H9 (cell line): ENCODE measurements around the gene MTA1. TPM values are rescaled to one million over a fixed set of nuclear protein-coding genes. Genes with fewer than 3 reads are reported as not detected.
A peak's percentile ranks its signal among the peaks of the same experiment; 100 is the strongest.

ENCODE experiments used
- DNase-seq: peaks from one replicate; pipeline ENCODE4 v3.0.0-alpha.2; 2017
- H2AFZ ChIP-seq: one replicate; pipeline ENCODE4 v1.6.1; 2013; ENCODE audit warnings: mild to moderate bottlenecking, low read length, control low read depth, moderate library complexity
- H2AK5ac ChIP-seq: 2 replicates; pipeline ENCODE4 v1.6.1; 2013; ENCODE audit warnings: low read length, control low read depth, mixed read lengths; ENCODE audit not compliant: insufficient read length
- H2BK120ac ChIP-seq: one replicate; pipeline ENCODE4 v1.6.1; 2013; ENCODE audit warnings: low read depth, mild to moderate bottlenecking, low read length, control low read depth, inconsistent platforms; ENCODE audit not compliant: poor library complexity, severe bottlenecking
- H2BK12ac ChIP-seq: 2 replicates; pipeline ENCODE4 v1.6.1; 2013; ENCODE audit warnings: low read length, control low read depth, mixed read lengths, low read depth; ENCODE audit not compliant: insufficient read length
- H2BK15ac ChIP-seq: 2 replicates; pipeline ENCODE4 v1.6.1; 2013; ENCODE audit warnings: low read depth, low read length, control low read depth
- H2BK20ac ChIP-seq: one replicate; pipeline ENCODE4 v1.6.1; 2013; ENCODE audit warnings: low read depth, mild to moderate bottlenecking, low read length, control low read depth, inconsistent platforms; ENCODE audit not compliant: poor library complexity, severe bottlenecking
- H2BK5ac ChIP-seq: 2 replicates; pipeline ENCODE4 v1.6.1; 2013; ENCODE audit warnings: low read length, control low read depth, mixed read lengths; ENCODE audit not compliant: insufficient read length
- H3K14ac ChIP-seq: 2 replicates; pipeline ENCODE4 v1.6.1; 2013; ENCODE audit warnings: low read length, control low read depth; ENCODE audit not compliant: insufficient read depth
- H3K18ac ChIP-seq: 2 replicates; pipeline ENCODE4 v1.6.1; 2013; ENCODE audit warnings: low read depth, mild to moderate bottlenecking, mixed read lengths, low read length, control low read depth; ENCODE audit not compliant: insufficient read length
- H3K23ac ChIP-seq: 2 replicates; pipeline ENCODE4 v1.6.1; 2013; ENCODE audit warnings: low read length, control low read depth, mixed read lengths, low read depth; ENCODE audit not compliant: insufficient read length
- H3K23me2 ChIP-seq: 2 replicates; pipeline ENCODE4 v1.6.1; 2013; ENCODE audit warnings: low read depth, mild to moderate bottlenecking, mixed read lengths, low read length, control low read depth; ENCODE audit not compliant: insufficient read length, poor library complexity, severe bottlenecking
- H3K27ac ChIP-seq: 2 replicates; pipeline ENCODE4 v1.5.1; 2013; ENCODE audit warnings: low read length, control low read depth, mixed read lengths, low read depth; ENCODE audit not compliant: insufficient read length
- H3K27me3 ChIP-seq: 2 replicates; pipeline ENCODE4 v1.6.1; 2013; ENCODE audit warnings: low read length, control low read depth, inconsistent platforms; ENCODE audit not compliant: insufficient read depth
- H3K4ac ChIP-seq: 2 replicates; pipeline ENCODE4 v1.6.1; 2013; ENCODE audit warnings: low read depth, mild to moderate bottlenecking, control low read depth, inconsistent platforms, low read length, moderate library complexity
- H3K4me1 ChIP-seq: 2 replicates; pipeline ENCODE4 v1.6.1; 2013; ENCODE audit warnings: low read length, control low read depth, inconsistent platforms; ENCODE audit not compliant: insufficient read depth
- H3K4me2 ChIP-seq: 2 replicates; pipeline ENCODE4 v1.6.1; 2013; ENCODE audit warnings: low read length, control low read depth, mixed read lengths; ENCODE audit not compliant: insufficient read length, insufficient read depth
- H3K56ac ChIP-seq: 2 replicates; pipeline ENCODE4 v1.6.1; 2013; ENCODE audit warnings: low read depth, mild to moderate bottlenecking, mixed read lengths, low read length, control low read depth; ENCODE audit not compliant: insufficient read length
- H3K79me1 ChIP-seq: 2 replicates; pipeline ENCODE4 v1.6.1; 2013; ENCODE audit warnings: low read depth, mild to moderate bottlenecking, moderate library complexity, low read length, control low read depth, inconsistent platforms; ENCODE audit not compliant: insufficient read depth, poor library complexity, severe bottlenecking
- H3K79me2 ChIP-seq: 2 replicates; pipeline ENCODE4 v1.6.1; 2013; ENCODE audit warnings: low read length, control low read depth, inconsistent platforms; ENCODE audit not compliant: insufficient read depth
- H3K9ac ChIP-seq: 2 replicates; pipeline ENCODE4 v1.6.1; 2013; ENCODE audit warnings: low read length, control low read depth, mixed read lengths; ENCODE audit not compliant: insufficient read length; ENCODE audit errors: extremely low read depth
- H3K9me3 ChIP-seq: one replicate; pipeline ENCODE4 v1.6.1; 2013; ENCODE audit warnings: low read depth, low read length, inconsistent platforms; ENCODE audit not compliant: control insufficient read depth
- H3T11ph ChIP-seq: one replicate; pipeline ENCODE4 v1.6.1; 2013; ENCODE audit warnings: mild to moderate bottlenecking, low read length, control low read depth, inconsistent platforms
- H4K20me1 ChIP-seq: one replicate; pipeline ENCODE4 v1.6.1; 2013; ENCODE audit not compliant: control insufficient read depth, insufficient read length, insufficient read depth
- H4K5ac ChIP-seq: 2 replicates; pipeline ENCODE4 v1.6.1; 2013; ENCODE audit warnings: low read depth, mild to moderate bottlenecking, mixed read lengths, low read length, control low read depth; ENCODE audit not compliant: insufficient read length
- H4K8ac ChIP-seq: replicated peaks from 2 replicates; pipeline ENCODE4 v1.6.1; 2013; ENCODE audit warnings: low read length, control low read depth, mixed read lengths, low read depth; ENCODE audit not compliant: insufficient read length
- H4K91ac ChIP-seq: 2 replicates; pipeline ENCODE4 v1.6.1; 2013; ENCODE audit warnings: low read depth, mild to moderate bottlenecking, moderate library complexity, mixed read lengths, low read length, control low read depth; ENCODE audit not compliant: insufficient read length
- H3K27ac Mint-ChIP-seq, 3 experiments: 2 replicates in 2 of 3; 3 replicates in 1 of 3; pipeline ENCODE4 v1.8.0; 2020 to 2021; ENCODE audit warnings: mixed read lengths in 3 of 3, mild to moderate bottlenecking in 1 of 3, moderate library complexity in 1 of 3
- H3K27me3 Mint-ChIP-seq: 2 replicates; pipeline ENCODE4 v1.8.0; 2021; ENCODE audit warnings: low read depth, mild to moderate bottlenecking, moderate library complexity, mixed read lengths
- H3K36me3 Mint-ChIP-seq, 3 experiments: 2 replicates in 2 of 3; 3 replicates in 1 of 3; pipeline ENCODE4 v1.8.0; 2020 to 2021; ENCODE audit warnings: low read depth in 3 of 3, mixed read lengths in 3 of 3; ENCODE audit not compliant: insufficient read depth in 1 of 3
- H3K4me1 Mint-ChIP-seq, 2 experiments: 2 replicates each; pipeline ENCODE4 v1.8.0; 2020; ENCODE audit warnings: mixed read lengths in 2 of 2
- H3K4me3 Mint-ChIP-seq, 2 experiments: 2 replicates in 1 of 2; 3 replicates in 1 of 2; pipeline ENCODE4 v1.8.0; 2020 to 2021; ENCODE audit warnings: mild to moderate bottlenecking in 2 of 2, mixed read lengths in 2 of 2, moderate library complexity in 1 of 2
- H3K9me3 Mint-ChIP-seq, 2 experiments: 2 replicates in 1 of 2; 3 replicates in 1 of 2; pipeline ENCODE4 v1.8.0; 2020; ENCODE audit warnings: mild to moderate bottlenecking in 2 of 2, mixed read lengths in 2 of 2, moderate library complexity in 1 of 2
- CTCF ChIP-seq: fragments of 200-600 bp; sonication (generic); conservative IDR thresholded peaks from 3 replicates; pipeline ENCODE4 v1.8.0; 2021; ENCODE audit warnings: antibody characterized with exemption, mild to moderate bottlenecking
- WGBS: extraction: QIAGEN DNeasy Blood & Tissue Kit; methylation state at CpG from one replicate; pipeline ENCODE4 v1.1.7; 2013; ENCODE audit warnings: missing lambda C conversion rate, low lambda C conversion rate, mixed read lengths; ENCODE audit not compliant: insufficient read length; ENCODE audit errors: extremely low coverage; 5-methylcytosine and 5-hydroxymethylcytosine counted together
- total RNA-seq: library from RNA; stranded (reverse); gene quantifications from 2 replicates; pipeline ENCODE4 v1.2.1, GENCODE V29; 2021

Gene MTA1
- total RNA-seq, 1 experiment from 2014 or later = 230 TPM

- H3K9me3 ChIP-seq = no peaks in the 10 kb centered on the region
- H3K4me2 ChIP-seq = no peak overlapping the region
- no peak for TF ChIP-seq CTCF
- H2BK20ac ChIP-seq = no peak overlapping the region
- no peak overlapping the region for H3K4ac ChIP-seq
- H2BK12ac ChIP-seq = no peak overlapping the region
- Mint-ChIP-seq H3K27me3 (no peaks in the 10 kb centered on the region), H3K4me3 (peak overlapping the region in 1 of 2 experiments; percentile 40; a peak in 1 of 5 replicates), H3K36me3 (peaks cover 42 to 65% (median 53%) of the 10 kb centered on the region in 3 experiments), H3K9me3 (peaks cover 0 to 3% of the 10 kb centered on the region in 2 experiments; a peak in 1 of 5 replicates), H3K27ac (no peak overlapping the region), H3K4me1 (peaks cover 7% of the 10 kb centered on the region in 2 experiments; a peak in 3 of 4 replicates)
- H3K4me1 ChIP-seq = no peaks in the 10 kb centered on the region
- H3K14ac ChIP-seq = no peak overlapping the region
- H3K79me2 ChIP-seq = peaks cover 46% of the 10 kb centered on the region; the same call in 1 of the 2 replicates
- no peak overlapping the region for H4K8ac ChIP-seq
- H3T11ph ChIP-seq = no peak overlapping the region
- H4K91ac ChIP-seq = no peak overlapping the region
- no peaks in the 10 kb centered on the region for H3K27me3 ChIP-seq
- no peak overlapping the region for H2BK15ac ChIP-seq
- no peak overlapping the region for H2AFZ ChIP-seq
- no peak overlapping the region for H4K5ac ChIP-seq
- no peak overlapping the region for H3K18ac ChIP-seq
- no peak overlapping the region for H3K9ac ChIP-seq
- no CpG with 5 or more reads among the region's 10 CpGs for WGBS
- H2BK5ac ChIP-seq = no peak overlapping the region
- DNase-seq = no peak
- H2BK120ac ChIP-seq = no peak overlapping the region
- no peak overlapping the region for H3K23ac ChIP-seq
- no peak overlapping the region for H2AK5ac ChIP-seq
- H3K27ac ChIP-seq = no peak overlapping the region
- H4K20me1 ChIP-seq = no peaks in the 10 kb centered on the region
- H3K56ac ChIP-seq = no peak overlapping the region
- H3K23me2 ChIP-seq = peaks cover 4% of the 10 kb centered on the region
- peaks cover 23% of the 10 kb centered on the region for H3K79me1 ChIP-seq
Measured at GRCh38 chr14:105427412-105427811, 7.8 kb downstream of the MTA1 start.
